IPS-18a (cell line): Measurements from ENCODE around the gene ZNF277.

Experiments
- H3K27ac ChIP-seq: one replicate; pipeline ENCODE4 v1.5.1; 2013; ENCODE audit warnings: low read length
- H3K27me3 ChIP-seq: one replicate; pipeline ENCODE4 v1.6.1; 2013; ENCODE audit warnings: mild to moderate bottlenecking, low read length; ENCODE audit not compliant: control insufficient read depth, insufficient read depth
- H3K36me3 ChIP-seq: one replicate; pipeline ENCODE4 v1.6.1; 2013; ENCODE audit warnings: low read depth, low read length; ENCODE audit not compliant: control insufficient read depth
- H3K4me1 ChIP-seq: one replicate; pipeline ENCODE4 v1.6.1; 2013; ENCODE audit warnings: low read depth, low read length; ENCODE audit not compliant: control insufficient read depth
- H3K4me3 ChIP-seq: one replicate; pipeline ENCODE4 v1.5.1; 2013; ENCODE audit warnings: low read length
- H3K9ac ChIP-seq: one replicate; pipeline ENCODE4 v1.6.1; 2013; ENCODE audit warnings: mild to moderate bottlenecking, low read length, moderate library complexity
- H3K9me3 ChIP-seq: one replicate; pipeline ENCODE4 v1.6.1; 2013; ENCODE audit warnings: low read depth, low read length; ENCODE audit not compliant: control insufficient read depth

ZNF277 gene

DNA sequence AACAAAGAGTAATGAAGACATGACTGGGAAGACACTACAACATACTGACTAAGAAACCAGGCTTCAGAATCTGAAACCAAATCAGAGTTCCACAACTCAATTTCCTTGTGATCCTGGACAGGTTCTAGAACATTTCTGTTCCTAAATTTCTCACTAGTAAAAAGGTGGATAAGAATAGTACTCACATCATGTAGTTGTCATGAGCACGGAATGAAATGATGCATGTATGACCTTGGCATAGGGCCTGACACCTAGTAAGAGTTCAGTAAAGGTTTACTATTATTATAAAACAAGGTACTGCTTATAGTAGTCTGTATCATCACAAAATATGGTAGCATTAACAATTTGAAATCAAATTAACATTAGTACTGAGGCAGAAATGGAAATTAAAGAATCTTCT, 20.2 kb upstream of the ZNF277 start:
- Histone ChIP-seq H3K27me3 (no peaks in the 10 kb centered on the region), H3K4me1 (no peaks in the 10 kb centered on the region), H3K27ac (no peak overlapping the region), H3K4me3 (no peak overlapping the region), H3K36me3 (no peaks in the 10 kb centered on the region), H3K9me3 (no peaks in the 10 kb centered on the region), H3K9ac (no peak overlapping the region)

DNA sequence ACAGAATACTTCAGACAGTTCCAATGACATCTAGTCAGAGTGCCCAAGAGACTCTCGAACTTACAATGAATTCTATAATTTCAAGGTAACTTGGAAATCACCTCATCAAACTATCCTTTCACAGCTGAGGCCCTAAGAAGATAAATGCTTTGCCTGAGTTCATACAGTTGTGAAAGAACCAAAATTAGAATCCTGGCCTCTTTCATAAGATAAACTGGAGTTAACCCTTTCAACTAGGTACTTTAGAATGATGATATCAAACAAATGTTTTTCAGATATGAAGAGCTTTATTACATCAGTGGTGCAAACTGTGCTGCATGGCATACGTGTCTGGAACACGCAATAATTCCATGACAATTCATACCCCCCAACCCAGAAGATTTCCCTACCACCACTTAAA, 18.2 kb upstream of the ZNF277 start:
- Histone ChIP-seq H3K4me1 (no peaks in the 10 kb centered on the region), H3K4me3 (no peak overlapping the region), H3K27ac (no peak overlapping the region)

GRCh38 chr7:112189691-112190090, 16.8 kb upstream of the ZNF277 start:
- Histone ChIP-seq H3K9ac (no peak overlapping the region), H3K27me3 (no peaks in the 10 kb centered on the region), H3K27ac (no peak overlapping the region), H3K36me3 (no peaks in the 10 kb centered on the region), H3K4me1 (no peaks in the 10 kb centered on the region), H3K9me3 (no peaks in the 10 kb centered on the region), H3K4me3 (no peak overlapping the region)

More for the DNA sequence above, 18.2 kb upstream of the ZNF277 start:
- no peak overlapping the region for H3K9ac ChIP-seq
- H3K36me3 ChIP-seq = no peaks in the 10 kb centered on the region
- H3K27me3 ChIP-seq = no peaks in the 10 kb centered on the region
- H3K9me3 ChIP-seq = no peaks in the 10 kb centered on the region

DNA sequence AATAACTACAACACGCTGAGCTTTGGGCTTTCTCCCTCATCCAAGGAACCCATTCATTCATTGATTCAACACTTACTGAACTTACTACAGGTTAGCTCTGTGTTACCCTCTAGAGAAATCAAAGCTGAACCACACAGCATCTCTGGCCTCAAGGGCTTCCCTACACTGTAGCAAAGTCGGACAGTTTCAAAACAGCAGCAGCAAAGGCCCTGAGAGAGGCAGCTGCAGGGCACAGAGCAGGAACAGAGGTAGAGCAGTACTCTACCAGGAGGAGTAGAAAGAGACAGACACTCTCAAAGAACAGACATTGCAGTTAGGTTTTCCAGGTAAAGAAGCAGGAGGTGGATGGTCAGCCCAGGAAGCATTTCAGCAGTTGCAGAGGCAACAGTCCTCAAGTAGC, 16.4 kb upstream of the ZNF277 start:
- Histone ChIP-seq H3K4me3 (no peak overlapping the region), H3K27me3 (no peaks in the 10 kb centered on the region), H3K9me3 (no peaks in the 10 kb centered on the region), H3K9ac (no peak overlapping the region), H3K27ac (no peak overlapping the region), H3K36me3 (no peaks in the 10 kb centered on the region), H3K4me1 (no peaks in the 10 kb centered on the region)

DNA sequence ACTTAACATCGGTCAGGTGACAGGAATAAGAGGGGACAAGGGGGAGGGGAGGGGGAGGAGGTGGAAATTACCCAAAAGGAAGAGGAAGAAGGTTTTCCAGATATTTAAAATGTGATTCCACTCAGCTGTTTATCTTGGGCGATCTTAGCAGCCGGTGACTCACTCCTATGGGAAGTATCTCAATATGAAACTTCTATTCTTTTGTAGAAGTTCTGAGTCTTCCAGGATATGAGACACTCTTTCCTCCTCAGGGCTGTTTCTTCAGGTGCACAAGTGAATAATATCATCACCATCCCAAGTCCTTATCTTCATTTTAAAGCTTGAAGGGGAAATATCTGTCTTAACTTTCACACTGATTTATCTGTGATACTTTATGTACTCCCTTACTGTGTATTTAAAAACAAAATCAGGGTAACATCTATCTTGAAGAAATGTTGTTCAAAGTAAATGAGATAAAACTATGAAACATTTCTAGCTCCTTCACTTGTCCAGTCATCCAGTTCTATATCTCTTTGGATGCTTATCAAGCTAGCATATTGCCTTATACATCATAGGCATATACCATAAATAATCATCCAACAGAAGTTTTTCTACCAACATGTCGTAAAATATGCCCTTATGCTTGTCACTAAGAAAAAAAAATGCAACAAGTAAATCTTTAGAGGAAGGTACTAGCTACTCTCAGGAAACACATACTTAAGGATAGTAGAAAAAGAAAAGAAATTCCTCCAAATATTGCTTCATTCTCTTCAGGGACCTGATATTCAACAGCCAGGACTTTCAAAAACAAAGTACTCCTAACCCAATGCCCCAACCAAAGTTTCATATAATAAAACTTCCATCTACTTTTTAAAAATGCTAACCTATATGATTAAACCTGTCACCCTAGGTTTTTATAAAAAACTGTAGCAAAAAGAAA, 14.0 kb upstream of the ZNF277 start:
- Histone ChIP-seq H3K27ac (no peak overlapping the region), H3K4me1 (peaks cover 5% of the 10 kb centered on the region), H3K4me3 (no peak overlapping the region), H3K27me3 (no peaks in the 10 kb centered on the region), H3K9me3 (no peaks in the 10 kb centered on the region), H3K36me3 (no peaks in the 10 kb centered on the region), H3K9ac (no peak overlapping the region)

DNA sequence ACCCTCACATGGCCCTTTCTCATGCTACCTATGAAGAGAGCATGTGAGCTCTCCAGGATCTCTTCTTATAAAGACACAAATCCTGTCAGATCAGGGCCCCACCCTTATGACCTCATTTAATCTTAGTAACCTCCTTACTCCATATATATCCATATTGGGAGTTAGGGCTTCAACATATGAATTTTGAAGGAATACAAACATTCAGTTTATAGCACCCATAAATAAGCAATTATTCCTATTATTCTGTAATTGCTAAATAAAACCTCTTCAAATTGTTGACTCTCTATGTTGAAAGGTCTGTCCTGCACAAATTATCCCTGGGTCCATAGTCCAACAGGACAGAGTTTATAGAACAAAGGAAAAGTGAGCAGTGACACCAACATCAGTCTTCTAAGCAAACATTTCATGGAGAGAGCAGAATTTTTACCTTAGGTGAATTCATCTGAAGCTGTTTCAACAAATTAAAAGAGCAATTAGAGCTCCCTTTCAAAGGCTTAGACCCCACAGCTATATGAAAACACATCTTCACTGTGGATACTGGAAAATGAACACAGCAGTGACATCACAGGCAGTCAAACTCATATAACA, 12.5 kb upstream of the ZNF277 start:
- no peaks in the 10 kb centered on the region for H3K36me3 ChIP-seq
- no peak overlapping the region for H3K27ac ChIP-seq
- peaks cover 8% of the 10 kb centered on the region for H3K4me1 ChIP-seq
- H3K9ac ChIP-seq = no peak overlapping the region
- H3K27me3 ChIP-seq = no peaks in the 10 kb centered on the region
- no peaks in the 10 kb centered on the region for H3K9me3 ChIP-seq
- H3K4me3 ChIP-seq = no peak overlapping the region

GRCh38 chr7:112195717-112196116, 10.8 kb upstream of the ZNF277 start:
- H3K4me1 ChIP-seq = peaks cover 8% of the 10 kb centered on the region
- no peaks in the 10 kb centered on the region for H3K36me3 ChIP-seq
- no peak overlapping the region for H3K27ac ChIP-seq
- no peaks in the 10 kb centered on the region for H3K27me3 ChIP-seq
- H3K9me3 ChIP-seq = no peaks in the 10 kb centered on the region
- H3K4me3 ChIP-seq = no peak overlapping the region
- no peak overlapping the region for H3K9ac ChIP-seq

DNA sequence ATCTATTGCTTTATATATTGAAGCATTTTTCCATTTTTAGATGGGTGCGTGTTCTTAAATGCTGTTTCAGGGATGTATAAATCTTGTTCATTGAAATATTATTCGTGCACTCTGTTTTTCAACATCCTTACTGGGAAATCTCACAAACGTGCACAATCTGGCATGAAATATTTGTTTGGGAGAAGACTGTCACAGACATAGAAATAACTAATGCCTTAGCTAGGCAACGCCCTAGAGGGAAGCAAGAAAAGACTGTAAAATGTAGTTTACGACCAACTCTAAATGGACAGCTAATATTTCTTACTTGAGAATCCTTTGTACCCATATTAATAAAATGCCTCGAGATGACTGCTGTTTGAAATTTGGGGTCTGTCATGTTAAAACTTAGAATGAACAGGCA, 9.2 kb upstream of the ZNF277 start:
- no peaks in the 10 kb centered on the region for H3K9me3 ChIP-seq
- peaks cover 8% of the 10 kb centered on the region for H3K4me1 ChIP-seq

DNA sequence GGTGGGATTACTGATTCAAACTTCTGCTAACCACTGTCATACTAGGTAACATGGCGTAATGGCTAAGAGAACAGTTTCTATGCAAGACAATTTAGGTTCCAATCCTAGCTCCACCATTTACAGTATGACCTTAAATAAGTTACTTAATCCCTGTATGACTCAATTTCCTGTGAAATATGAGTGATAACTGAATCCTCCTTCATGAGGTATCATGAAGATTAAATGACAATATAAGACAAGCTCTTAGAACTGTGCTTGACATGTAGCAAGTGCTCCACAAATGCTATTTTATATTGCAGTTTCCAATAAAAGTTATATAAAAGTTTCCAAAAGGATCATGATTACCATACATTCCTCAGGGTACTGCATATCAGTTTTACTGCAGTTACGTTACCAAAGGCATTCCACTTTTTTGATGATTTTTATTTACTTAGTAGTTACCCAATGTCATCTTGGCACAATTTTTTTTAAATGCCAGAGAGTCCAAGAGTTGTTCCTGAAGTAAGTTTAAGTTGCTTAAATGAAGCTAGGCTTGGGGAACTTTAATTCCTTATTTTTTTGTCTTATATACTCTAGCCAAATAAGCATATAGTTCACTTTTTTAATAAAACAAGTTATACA, 7.3 kb upstream of the ZNF277 start:
- Histone ChIP-seq H3K27me3 (no peaks in the 10 kb centered on the region), H3K9ac (no peak overlapping the region), H3K9me3 (no peaks in the 10 kb centered on the region), H3K4me3 (no peak overlapping the region), H3K4me1 (peaks cover 19% of the 10 kb centered on the region), H3K36me3 (no peaks in the 10 kb centered on the region), H3K27ac (no peak overlapping the region)

More for the DNA sequence above, 9.2 kb upstream of the ZNF277 start:
- no peak overlapping the region for H3K9ac ChIP-seq
- no peaks in the 10 kb centered on the region for H3K27me3 ChIP-seq
- H3K27ac ChIP-seq = no peak overlapping the region
- no peak overlapping the region for H3K4me3 ChIP-seq
- no peaks in the 10 kb centered on the region for H3K36me3 ChIP-seq

- Histone ChIP-seq H3K4me3 (no peak overlapping the region), H3K9me3 (no peaks in the 10 kb centered on the region), H3K9ac (no peak overlapping the region), H3K36me3 (no peaks in the 10 kb centered on the region), H3K4me1 (peaks cover 19% of the 10 kb centered on the region), H3K27ac (no peak overlapping the region), H3K27me3 (no peaks in the 10 kb centered on the region)
Observed at GRCh38 chr7:112199672-112200071, 6.8 kb upstream of the ZNF277 start.

DNA sequence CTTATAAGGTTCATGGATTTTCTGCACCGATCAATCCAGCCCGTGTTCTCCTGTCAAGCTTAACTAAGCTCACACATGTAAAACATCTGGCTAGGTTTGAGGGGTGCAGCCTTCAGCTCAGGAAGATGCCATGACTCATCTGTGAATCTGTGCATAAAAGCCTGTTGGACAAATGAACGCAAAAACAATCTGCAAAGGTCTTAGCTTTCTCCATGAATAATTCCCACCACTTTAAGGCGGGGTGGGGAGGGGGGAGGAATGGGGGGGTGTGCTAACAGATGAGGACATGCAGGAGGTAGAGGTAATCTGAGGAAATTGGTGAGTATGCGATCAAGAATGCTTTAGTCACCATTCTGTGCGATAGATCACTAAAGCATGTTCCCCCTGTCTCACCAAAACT, 5.1 kb upstream of the ZNF277 start:
- Histone ChIP-seq H3K9ac (no peak overlapping the region), H3K4me1 (peaks cover 14% of the 10 kb centered on the region), H3K4me3 (no peak overlapping the region), H3K36me3 (no peaks in the 10 kb centered on the region), H3K9me3 (no peaks in the 10 kb centered on the region), H3K27me3 (no peaks in the 10 kb centered on the region), H3K27ac (no peak overlapping the region)
